GM12878 (cell line): ENCODE measurements around the gene SLC36A1. TPM values are rescaled to one million over a fixed set of nuclear protein-coding genes. Genes with fewer than 3 reads are reported as not detected.

Experiments used
- ATAC-seq: fragments of 200-7000 bp; cut with Tn5 transposase; 3 replicates; pipeline ENCODE4 v1.9.1; 2020; ENCODE audit warnings: mild to moderate bottlenecking, moderate library complexity
- BruUV-seq: library from RNA; stranded (reverse); fragments of 400-500 nt; replicated peaks from 2 replicates; lab custom pipeline; 2021; lab: Mats Ljungman, UMichigan
- CTCF ChIA-PET: fragments of 300-600 bp; sonication (Branson Sonifier 250); formaldehyde crosslinking; extraction: SDS; loops from one replicate; lab custom pipeline; 2021; ENCODE audit warnings: inconsistent platforms; lab: Yijun Ruan, JAX
- POLR2A ChIA-PET: fragments of 350-600 bp; formaldehyde crosslinking; extraction: SDS; loops from one replicate; lab custom pipeline; 2021; ENCODE audit warnings: inconsistent platforms; lab: Charles Lee
- RAD21 ChIA-PET: fragments of 300-600 bp; sonication (Branson Sonifier 250); formaldehyde crosslinking; loops from one replicate; lab custom pipeline; 2023; ENCODE audit warnings: antibody characterized with exemption; ENCODE audit not compliant: unreplicated experiment; lab: Charles Lee
- SMC1A ChIA-PET: fragments of 300-600 bp; sonication (Branson Sonifier 250); formaldehyde crosslinking; loops from one replicate; lab custom pipeline; 2023; ENCODE audit not compliant: unreplicated experiment, uncharacterized antibody; lab: Charles Lee
- DNase-seq: peaks from one replicate; pipeline ENCODE4 v3.0.0-alpha.2; 2011; ENCODE audit warnings: low read depth, low spot score
- FAIRE-seq: peaks from 3 replicates; lab custom pipeline; 2011; peaks lifted over from hg19 to GRCh38; lab: Jason Lieb, UNC
- H2AFZ ChIP-seq: 2 replicates; pipeline ENCODE4 v1.6.0; 2011; ENCODE audit warnings: low read depth, low read length, control low read depth; ENCODE audit not compliant: control insufficient read depth
- H3K27ac ChIP-seq: 2 replicates; pipeline ENCODE4 v1.5.1; 2011; ENCODE audit warnings: control low read depth; ENCODE audit not compliant: control insufficient read depth, insufficient read depth
- H3K27me3 ChIP-seq, 2 experiments: replicated peaks in 1 of 2; 2 replicates each; pipeline versions ENCODE4 v1.6.0 to v1.6.1; 2011; ENCODE audit warnings: low read length in 1 of 2; ENCODE audit not compliant: control insufficient read depth in 2 of 2, insufficient read depth in 2 of 2
- H3K36me3 ChIP-seq, 2 experiments: 2 replicates each; pipeline ENCODE4 v1.5.1; 2011; ENCODE audit warnings: low read length in 1 of 2; ENCODE audit not compliant: control insufficient read depth in 2 of 2, insufficient read depth in 2 of 2
- H3K4me1 ChIP-seq: 2 replicates; pipeline ENCODE4 v1.6.1; 2011; ENCODE audit warnings: mild to moderate bottlenecking, low read length, moderate library complexity, mixed read lengths; ENCODE audit not compliant: control insufficient read depth, insufficient read depth
- H3K4me2 ChIP-seq: 2 replicates; pipeline ENCODE4 v1.6.0; 2011; ENCODE audit warnings: control low read depth; ENCODE audit not compliant: control insufficient read depth, insufficient read depth
- H3K4me3 ChIP-seq: fragments of 200-600 bp; sonication (generic); 2 replicates; pipeline ENCODE4 v1.5.1; 2016
- H3K79me2 ChIP-seq: 2 replicates; pipeline ENCODE4 v1.6.0; 2011; ENCODE audit warnings: low read length; ENCODE audit not compliant: control insufficient read depth, insufficient read depth
- H3K9ac ChIP-seq: 2 replicates; pipeline ENCODE4 v1.8.0; 2011; ENCODE audit warnings: low read length, control low read depth, mixed read lengths; ENCODE audit not compliant: control insufficient read depth, insufficient read depth
- H3K9me3 ChIP-seq: replicated peaks from 3 replicates; pipeline ENCODE4 v1.5.1; 2011; ENCODE audit warnings: mild to moderate bottlenecking, low read length; ENCODE audit not compliant: control insufficient read depth, insufficient read depth
- H4K20me1 ChIP-seq: 2 replicates; pipeline ENCODE4 v1.6.0; 2011; ENCODE audit not compliant: control insufficient read depth, insufficient read depth
- DPF2 ChIP-seq: fragments of 450-650 bp; IDR thresholded peaks from 2 replicates; pipeline ENCODE4 v1.6.1; 2017; ENCODE audit warnings: mild to moderate bottlenecking
- FOS ChIP-seq: IDR thresholded peaks from 3 replicates; pipeline ENCODE4 v1.6.1; 2011; ENCODE audit warnings: borderline replicate concordance; ENCODE audit not compliant: insufficient read length; ENCODE audit errors: extremely low read depth
- LARP7 ChIP-seq: fragments of 450-650 bp; IDR thresholded peaks from 2 replicates; pipeline ENCODE4 v1.6.1; 2017; ENCODE audit warnings: mild to moderate bottlenecking
- SMARCA5 ChIP-seq: fragments of 450-650 bp; IDR thresholded peaks from 2 replicates; pipeline ENCODE4 v1.6.1; 2017; ENCODE audit warnings: mild to moderate bottlenecking
- SMC3 ChIP-seq: IDR thresholded peaks from 2 replicates; pipeline ENCODE4 v1.6.1; 2011; ENCODE audit warnings: low read length, improper control_type of control experiment, borderline replicate concordance
- SREBF2 ChIP-seq: IDR thresholded peaks from 2 replicates; pipeline ENCODE4 v1.6.1; 2012; ENCODE audit warnings: mild to moderate bottlenecking, low read length
- WGBS: methylation state at CpG from one replicate; pipeline ENCODE4 v1.1.6; 2016; ENCODE audit warnings: low lambda C conversion rate; ENCODE audit not compliant: insufficient replicate concordance, insufficient coverage; ENCODE audit errors: missing lambda C conversion rate; 5-methylcytosine and 5-hydroxymethylcytosine counted together
- in situ Hi-C: fragments of 300-500 bp; cut with MboI; formaldehyde crosslinking; loops from 9 replicates; pipeline ENCODE4 v1.14.3; 2018; ENCODE audit warnings: mixed read lengths
- intact Hi-C: fragments of 100-400 bp; cut with micrococcal nuclease; formaldehyde crosslinking; loops from one replicate; pipeline ENCODE4 v1.14.2; 2022; ENCODE audit not compliant: unreplicated experiment
- polyA plus RNA-seq, 11 experiments: library from polyadenylated mRNA; depleted of rRNA in 4 of 11; unstranded in 6 of 11; stranded (reverse) in 5 of 11; fragments of >200 nt; fragmentation: Nextera tagmentation in 4 of 11; fragmentation: Illumina TruSeq in 1 of 11; extraction: Ambion mirVana in 4 of 11; extraction: Trizol in 1 of 11; gene quantifications; 1 replicate in 1 of 11; 2 replicates in 10 of 11; pipeline versions ENCODE4 v1.2.1 to v1.2.3, GENCODE V29; 2011 to 2016; ENCODE audit warnings: inconsistent platforms in 2 of 11, missing spikeins in 2 of 11, low read depth in 1 of 11
- total RNA-seq, 4 experiments: library from RNA; depleted of rRNA in 3 of 4; stranded (reverse); fragments of >200 nt in 3 of 4; fragmentation: Illumina TruSeq in 1 of 4; extraction: Trizol in 1 of 4; gene quantifications; 2 replicates each; pipeline versions ENCODE4 v1.2.1 to v1.2.3, GENCODE V29; 2013 to 2021
- TF ChIP-seq, protein P1 (sequence below): fragments of 450-650 bp; IDR thresholded peaks from 2 replicates; pipeline ENCODE4 v1.6.1; 2017; ENCODE audit warnings: mild to moderate bottlenecking, moderate library complexity

SLC36A1 gene
- total and polyA plus RNA-seq, 10 of the 15 experiments (the other 5 are each of a cell fraction or from before 2014, with no cell fraction given): 0.50 to 8.2 (median 3.5) TPM

DNA sequence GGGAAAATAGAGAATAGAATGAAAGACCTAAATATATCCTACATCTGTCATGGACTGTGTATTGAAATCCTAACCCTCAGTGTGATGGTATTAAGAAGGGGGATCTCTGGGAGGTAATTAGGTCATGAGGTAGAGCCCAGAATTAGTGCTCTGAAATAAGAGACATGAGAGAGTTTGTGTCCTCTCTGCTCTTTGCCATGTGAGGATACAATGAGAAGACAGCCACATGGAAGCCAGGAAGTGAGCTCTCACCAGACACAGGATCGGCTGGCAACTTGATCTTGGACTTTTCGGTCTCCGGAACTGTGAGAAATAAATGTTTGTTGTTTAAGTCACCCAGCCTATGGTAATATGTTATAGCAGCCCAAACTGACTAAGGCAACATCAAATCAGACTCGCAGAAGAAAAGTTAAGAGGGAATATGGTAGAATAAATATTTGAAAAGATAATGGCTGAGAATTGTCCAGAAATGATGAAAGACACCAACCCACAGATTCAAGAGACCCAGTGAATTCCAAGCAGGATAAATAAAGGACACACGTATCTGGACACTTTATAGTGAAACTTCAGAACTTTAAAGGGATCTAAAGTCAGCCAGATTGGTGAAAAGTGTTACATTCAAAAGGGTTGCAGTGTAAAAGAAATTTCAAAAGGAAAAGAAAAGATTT is 12.7 kb upstream of the SLC36A1 start:
- 60% methylated on average over 5 of the region's 5 CpGs for WGBS
- H3K4me1 ChIP-seq: no peaks in the 10 kb centered on the region
- no peak overlapping the region for H3K9ac ChIP-seq
- H3K36me3 ChIP-seq: no peaks in the 10 kb centered on the region
- H4K20me1 ChIP-seq: no peaks in the 10 kb centered on the region
- intact Hi-C loops: no loop called here
- ChIA-PET RAD21 (no interaction called here), SMC1A (interaction anchor here (0.7 to 2.0 kb wide), 2 partner anchors 9 to 19 kb away, joined by 3 to 4 read pairs; no protein-coding TSS in a partner anchor), POLR2A (no interaction called here)
- no peak for FAIRE-seq
- no peaks in the 10 kb centered on the region; the same call in 1 of the 3 replicates for H3K9me3 ChIP-seq
- no peak overlapping the region for H2AFZ ChIP-seq
- BruUV-seq: no TSS peak
- peaks cover 0 to 3% of the 10 kb centered on the region in 2 experiments; a peak in 1 of 4 replicates for H3K27me3 ChIP-seq
- TF ChIP-seq FOS (no peak), SREBF2 (no peak), LARP7 (no peak), SMC3 (no peak), DPF2 (no peak), SMARCA5 (no peak)
- TF ChIP-seq, protein P1, sequence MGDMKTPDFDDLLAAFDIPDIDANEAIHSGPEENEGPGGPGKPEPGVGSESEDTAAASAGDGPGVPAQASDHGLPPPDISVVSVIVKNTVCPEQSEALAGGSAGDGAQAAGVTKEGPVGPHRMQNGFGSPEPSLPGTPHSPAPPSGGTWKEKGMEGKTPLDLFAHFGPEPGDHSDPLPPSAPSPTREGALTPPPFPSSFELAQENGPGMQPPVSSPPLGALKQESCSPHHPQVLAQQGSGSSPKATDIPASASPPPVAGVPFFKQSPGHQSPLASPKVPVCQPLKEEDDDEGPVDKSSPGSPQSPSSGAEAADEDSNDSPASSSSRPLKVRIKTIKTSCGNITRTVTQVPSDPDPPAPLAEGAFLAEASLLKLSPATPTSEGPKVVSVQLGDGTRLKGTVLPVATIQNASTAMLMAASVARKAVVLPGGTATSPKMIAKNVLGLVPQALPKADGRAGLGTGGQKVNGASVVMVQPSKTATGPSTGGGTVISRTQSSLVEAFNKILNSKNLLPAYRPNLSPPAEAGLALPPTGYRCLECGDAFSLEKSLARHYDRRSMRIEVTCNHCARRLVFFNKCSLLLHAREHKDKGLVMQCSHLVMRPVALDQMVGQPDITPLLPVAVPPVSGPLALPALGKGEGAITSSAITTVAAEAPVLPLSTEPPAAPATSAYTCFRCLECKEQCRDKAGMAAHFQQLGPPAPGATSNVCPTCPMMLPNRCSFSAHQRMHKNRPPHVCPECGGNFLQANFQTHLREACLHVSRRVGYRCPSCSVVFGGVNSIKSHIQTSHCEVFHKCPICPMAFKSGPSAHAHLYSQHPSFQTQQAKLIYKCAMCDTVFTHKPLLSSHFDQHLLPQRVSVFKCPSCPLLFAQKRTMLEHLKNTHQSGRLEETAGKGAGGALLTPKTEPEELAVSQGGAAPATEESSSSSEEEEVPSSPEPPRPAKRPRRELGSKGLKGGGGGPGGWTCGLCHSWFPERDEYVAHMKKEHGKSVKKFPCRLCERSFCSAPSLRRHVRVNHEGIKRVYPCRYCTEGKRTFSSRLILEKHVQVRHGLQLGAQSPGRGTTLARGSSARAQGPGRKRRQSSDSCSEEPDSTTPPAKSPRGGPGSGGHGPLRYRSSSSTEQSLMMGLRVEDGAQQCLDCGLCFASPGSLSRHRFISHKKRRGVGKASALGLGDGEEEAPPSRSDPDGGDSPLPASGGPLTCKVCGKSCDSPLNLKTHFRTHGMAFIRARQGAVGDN: no peak
- TF ChIP-seq, all 136 proteins: peak for 0
- CTCF ChIA-PET: no interaction called here
- in situ Hi-C loops: no loop called here
- Histone ChIP-seq H3K4me2 (no peak overlapping the region), H3K27ac (no peak overlapping the region), H3K4me3 (no peak overlapping the region), H3K79me2 (no peaks in the 10 kb centered on the region)
- no peak for ATAC-seq
- DNase-seq: no peak
